GM19395 (cell line): ENCODE results near the gene PAPOLA.
A peak's percentile ranks its signal among the peaks of the same experiment; 100 is the strongest.

Source experiments
- ATAC-seq: cut with Tn5 transposase; IDR thresholded peaks from one replicate; pipeline ENCODE4 v1.9.1; 2021; ENCODE audit warnings: mild to moderate bottlenecking, moderate library complexity; ENCODE audit not compliant: unreplicated experiment

PAPOLA gene

DNA sequence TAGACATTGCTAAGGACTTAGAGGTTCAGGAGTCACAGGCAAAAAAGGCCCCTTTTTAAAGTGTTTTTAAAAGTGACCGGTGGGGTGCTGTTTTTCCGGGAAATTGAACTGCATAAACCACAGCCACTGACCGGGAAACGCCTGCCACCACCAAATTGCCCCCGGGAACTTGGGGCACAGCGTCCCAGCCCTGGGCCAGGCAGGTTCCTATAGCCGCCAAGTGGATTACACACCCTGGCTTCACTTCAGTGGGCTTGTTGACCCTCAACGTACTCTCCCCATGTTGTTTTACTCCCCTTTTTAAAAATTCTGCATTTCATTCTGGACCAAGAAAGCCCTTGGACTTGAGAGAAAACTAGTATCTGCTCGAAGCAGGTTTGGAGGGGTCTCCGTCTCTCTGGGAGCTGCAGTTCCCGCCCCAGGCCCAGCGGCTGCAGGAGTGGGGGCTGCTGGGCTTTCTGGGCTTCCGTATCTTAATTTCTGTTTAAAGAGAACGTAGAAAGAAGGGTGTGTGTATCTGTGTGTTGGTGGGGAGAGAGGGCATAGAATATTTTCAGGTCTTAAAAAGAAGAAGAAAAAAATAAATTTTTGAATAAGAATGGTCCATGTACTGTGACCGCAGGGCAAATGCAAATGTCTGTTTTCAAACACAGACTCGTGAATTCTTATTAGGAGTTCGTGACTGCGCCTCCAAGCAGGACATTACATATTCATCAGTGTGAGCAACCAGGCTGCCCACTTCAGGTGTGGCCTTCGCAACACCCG is 82.9 kb downstream of the PAPOLA start:
- ATAC-seq, result no peak

DNA sequence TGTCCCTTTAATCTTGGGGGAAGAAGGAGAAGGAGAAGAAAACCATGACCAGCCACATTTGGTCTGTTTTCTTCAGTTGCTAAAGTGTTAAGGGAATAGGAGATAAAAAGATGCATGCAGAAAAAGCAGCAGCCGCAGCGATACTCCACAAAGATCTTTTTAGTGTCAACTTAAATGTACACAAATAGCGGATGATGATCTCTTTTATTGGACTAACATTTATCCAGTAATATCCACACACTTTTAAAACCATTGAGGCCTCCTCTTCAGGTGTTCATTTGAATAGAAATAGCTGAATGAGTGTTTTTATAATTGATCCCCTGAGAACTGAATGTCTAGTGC is 83.5 kb downstream of the PAPOLA start:
- no peak for ATAC-seq

DNA sequence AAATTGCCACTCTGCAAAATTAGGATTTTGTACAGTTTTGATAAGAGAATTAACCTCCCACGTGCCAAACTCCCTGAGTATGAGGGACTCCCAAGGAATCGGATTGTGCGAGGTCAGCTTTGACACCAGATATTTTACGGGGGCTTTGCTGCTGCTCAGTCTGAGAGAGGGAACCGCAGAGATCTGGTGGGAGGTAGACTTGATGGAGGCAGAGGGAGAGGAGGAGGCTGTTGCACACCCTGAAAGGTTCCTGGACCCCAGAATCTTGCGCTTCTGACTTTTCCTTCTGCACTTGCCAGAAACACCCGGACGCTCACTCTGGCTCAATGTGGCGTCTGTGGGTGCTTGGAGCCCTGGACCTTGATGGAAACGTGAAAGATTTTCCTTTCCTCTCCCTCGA is 83.9 kb downstream of the PAPOLA start:
- no peak for ATAC-seq

DNA sequence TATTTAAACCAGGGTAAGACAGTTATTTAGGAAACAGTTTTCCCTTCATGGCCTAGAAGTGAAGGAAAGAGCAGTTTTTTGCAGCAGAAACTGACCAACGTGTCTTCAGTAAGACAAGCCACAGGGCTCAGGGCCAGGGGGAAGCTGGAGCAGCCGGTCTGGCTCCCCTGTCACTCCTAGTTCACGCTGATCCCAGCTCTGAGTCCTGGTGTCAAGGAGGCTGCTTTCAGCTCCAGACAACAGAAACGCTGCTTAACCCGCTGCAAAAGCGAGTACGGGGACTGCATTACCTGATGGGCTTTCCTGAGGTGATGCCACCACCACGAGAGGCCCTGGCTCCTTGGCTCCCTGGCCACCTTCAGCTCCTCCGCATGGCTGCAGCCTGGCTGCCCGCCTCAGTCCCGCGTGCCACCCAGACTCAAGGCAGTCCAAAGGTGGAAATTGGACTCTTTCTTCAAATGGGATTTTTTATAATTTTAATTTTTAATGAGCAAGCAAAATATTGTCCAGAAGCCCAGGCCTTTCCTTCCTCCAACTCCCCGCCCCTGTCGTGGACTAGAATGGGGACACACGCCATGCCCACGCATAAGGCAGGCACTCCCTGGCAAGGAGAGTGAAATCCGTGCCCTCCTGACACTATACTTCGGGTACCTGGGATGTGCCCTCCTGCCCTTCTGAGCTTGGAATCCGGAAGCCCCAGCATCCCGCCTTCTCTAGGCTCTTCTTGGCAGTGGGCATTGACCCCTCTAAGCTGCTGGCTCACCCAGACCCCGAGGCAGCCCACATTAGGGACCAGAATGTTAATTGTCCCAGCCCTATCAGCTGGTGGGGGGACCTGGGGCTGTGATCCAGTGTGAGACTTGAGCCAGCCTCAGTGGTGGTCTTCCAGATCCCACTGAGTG is 85.0 kb downstream of the PAPOLA start:
- no peak for ATAC-seq

DNA sequence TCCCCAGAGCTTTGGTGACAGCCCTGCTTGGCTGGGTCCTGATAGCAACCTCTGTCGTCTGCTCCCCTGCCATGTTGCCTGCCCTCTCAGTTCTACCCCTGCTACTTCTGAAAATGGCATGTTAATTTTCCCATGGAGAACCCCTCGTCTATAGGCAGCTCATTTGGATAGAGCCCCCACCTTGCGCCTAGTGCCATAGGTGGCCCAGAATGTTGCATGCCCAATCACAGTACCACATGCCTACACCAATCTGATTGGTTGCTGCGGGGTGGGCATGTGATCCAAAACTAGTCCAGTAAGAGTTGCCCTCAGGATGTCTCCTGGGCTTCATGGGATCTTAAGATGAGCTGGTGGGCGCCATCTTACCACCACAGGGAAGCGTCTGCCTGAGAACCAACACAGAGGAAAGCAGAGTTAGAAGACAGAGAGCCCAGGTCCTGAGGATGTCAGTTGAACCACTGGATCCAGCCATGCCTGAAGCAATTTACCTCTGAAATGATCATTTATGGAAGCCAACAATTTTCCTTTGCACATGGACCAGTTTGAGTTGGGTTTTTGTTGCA is 85.7 kb downstream of the PAPOLA start:
- ATAC-seq, result no peak

DNA sequence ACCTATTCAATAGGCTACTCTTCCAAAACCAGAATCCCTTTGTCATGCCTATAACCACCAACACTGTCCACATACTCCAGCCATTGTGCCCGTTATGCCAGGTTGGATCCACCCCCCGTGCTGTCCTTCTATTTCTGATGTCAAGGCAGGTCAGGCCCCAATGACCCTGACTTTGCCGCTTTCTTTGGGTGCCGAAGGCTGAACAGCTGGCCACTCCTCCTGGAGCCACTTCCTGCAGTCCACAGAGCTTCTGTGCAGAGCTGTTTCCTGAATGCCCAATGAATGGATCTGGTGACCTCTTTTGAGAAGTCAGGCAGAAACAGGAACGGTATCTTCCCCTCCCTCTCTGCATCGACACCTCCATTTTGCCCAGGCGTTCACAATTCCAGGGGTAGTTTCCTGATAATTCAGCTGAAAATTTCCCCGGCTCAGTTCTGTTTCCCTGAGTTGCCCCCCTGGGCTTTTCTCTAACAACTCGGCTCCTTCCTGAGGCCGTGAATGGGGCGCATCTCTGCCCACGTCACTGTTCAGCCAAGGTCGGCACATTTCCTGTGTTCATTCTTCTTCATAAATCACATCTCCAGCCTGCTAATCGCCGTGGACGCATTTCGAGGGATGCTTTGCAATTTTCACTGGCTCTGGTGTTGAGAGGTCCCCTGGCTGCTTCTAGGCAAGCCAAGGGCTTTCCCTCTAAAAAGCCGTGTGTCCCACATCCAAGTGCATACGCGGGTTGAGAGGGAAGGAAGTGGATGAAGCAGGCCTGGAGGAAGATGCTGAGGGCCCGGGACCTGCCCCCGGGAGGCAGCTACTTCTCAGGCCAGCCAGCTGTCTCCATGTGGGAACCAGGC is 86.5 kb downstream of the PAPOLA start:
- ATAC-seq, result no peak

DNA sequence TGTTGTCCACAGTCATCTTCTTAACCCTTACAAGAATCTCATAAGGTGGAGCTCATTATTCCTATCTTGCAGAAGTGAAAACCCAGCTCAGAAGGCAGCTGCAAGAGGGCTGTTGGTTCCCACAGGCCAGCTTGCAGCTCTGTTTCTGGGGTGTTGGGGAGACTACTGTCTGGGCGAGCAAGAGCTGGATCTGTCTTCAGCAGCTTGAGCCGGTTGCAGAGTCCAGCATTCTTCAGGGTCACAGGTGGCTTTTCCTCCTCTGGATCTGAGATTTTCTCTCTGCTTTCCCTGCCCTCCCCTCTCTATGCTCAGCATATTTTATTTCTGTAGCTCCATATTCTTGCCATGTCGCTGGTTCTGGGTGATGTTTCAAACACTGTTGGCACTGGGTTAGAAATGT is 87.4 kb downstream of the PAPOLA start:
- ATAC-seq, result no peak

DNA sequence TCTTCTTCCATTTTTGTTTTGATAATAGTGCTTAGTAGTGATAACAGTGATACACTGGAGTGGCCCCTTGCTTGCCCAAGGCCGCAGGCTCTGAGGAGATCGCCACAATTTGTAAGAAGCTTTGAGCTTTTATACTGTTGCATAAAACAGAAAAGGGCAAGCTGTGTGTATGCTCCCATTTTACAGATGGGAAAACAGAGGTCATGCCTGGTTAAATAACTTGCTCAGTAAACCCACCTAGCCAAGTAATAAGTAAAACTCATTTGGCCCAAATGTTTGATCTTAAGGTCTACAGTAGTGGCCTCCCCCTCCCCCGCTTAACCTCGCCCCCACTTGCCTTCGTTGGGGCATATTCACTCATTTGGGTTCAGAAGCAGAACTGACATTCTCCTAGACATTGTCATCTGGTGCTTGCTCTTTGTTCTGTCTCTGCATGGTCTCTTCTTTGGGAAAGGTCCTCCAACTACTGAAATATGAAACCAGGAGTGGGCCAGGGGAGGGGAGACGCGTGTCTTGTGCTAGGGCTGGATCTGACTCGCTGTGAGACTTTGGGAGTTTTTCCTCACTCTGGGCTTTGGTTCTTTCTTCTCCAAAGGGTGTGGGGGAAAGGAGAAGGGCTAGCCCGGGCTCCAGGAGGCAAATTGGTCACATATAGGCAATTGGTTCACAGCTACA is 88.1 kb downstream of the PAPOLA start:
- ATAC-seq, result no peak

DNA sequence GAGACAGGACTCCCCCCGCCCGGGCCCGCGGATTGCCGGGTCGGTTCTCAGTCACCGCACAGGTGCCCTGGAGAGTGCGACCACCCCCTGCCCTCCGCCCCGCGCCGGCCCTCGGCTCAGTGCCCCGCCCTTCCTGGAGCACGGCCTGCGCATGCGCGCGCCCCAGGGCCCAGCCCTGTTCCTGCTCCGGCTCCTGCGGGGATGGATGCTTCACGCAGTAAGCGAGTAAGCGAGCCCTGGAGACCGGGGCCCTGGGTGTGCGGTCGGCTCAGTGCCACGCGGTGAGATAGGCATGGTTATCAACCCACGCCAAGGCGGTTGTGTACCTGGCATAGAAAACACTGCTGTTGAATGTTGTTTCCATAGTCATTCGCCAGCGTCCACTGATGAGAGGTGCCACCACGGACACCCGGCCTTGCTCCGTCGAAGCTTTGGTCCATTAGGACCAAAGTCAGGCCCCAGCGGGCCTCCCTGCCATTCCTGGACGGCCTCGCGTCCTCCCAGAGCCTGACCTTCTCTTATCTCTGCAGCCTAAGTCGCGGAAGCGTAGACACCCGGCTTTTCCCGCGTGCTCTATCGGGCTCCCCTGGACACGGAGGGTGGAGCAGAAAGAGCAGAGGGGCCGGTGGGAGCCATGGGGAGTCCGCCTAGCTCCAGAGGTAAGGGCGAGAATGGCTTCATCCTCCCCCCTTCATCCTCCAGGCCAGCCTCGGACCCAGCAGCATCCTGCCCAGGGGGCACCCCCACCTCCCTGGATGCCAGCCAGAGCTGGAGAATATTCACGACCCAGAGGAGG is 90.6 kb downstream of the PAPOLA start:
- peak; percentile 82 for ATAC-seq

DNA sequence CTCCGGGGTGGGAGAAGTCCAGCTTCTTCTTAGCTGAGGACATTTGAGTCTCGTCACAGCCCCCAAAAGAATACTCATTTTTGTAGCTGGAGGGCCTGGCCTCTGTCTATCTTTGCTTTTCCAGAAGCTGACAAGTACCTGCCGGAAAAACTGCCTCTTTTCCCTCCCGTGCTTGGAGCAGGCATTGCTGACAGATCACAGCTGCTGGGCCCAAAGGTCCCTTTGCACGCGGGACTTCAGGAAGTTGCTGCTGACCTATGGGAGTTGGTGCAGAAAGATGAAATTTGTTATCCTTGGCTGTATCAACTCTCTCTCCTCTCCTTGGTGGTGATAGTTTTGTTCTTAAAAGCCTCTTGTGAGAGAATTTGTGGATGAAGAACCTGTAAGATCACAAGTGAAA is 92.8 kb downstream of the PAPOLA start:
- ATAC-seq, result no peak

DNA sequence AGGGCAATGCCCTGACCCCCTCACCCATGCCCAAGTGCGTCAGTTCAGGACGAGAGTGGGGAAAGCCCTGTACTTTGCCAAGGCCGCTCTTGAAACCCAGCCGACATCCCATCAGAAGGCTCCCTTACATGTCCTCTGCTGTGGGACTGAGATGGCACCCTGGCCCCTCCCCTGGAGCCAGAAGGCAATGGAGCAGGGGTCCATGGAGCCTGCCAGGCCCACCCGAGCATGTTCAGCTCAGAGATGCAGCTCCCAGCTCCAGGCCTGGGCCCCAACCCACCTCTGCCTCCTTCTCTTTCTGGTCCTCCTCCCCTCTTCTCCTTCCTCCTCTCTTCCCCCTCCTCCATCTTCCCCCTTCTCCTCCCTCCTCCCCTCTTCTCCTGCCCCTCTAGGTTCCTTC is 95.5 kb downstream of the PAPOLA start:
- ATAC-seq, result no peak

DNA sequence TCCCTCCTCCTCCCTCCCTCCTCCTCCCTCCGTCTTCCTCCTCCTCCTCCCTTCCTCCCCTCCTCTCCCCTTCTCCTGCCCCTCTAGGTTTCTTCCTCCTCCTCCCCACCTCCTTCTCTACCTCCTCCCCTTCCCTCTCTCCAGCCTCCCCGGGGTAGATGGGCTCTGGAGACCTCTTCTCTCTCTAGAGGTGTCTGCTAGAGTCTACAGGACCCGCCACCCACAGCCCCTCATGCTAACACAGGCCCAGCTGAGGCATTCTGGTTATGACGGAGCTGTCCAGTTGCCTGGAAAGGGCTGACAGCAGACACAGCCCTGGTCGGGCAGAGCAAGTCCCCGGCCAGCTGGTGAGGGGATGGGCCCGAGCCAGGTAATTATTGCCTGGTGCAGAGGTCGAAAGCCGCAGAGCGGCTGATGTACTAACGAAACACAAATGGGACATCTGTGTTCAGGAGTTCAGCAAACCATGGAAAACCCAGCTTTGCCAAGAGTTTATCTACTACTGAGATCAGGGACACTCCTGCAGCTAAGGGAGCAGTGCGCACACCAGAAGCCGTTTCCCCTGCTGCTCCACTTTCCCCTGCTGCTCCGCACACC is 96.2 kb downstream of the PAPOLA start:
- no peak for ATAC-seq

DNA sequence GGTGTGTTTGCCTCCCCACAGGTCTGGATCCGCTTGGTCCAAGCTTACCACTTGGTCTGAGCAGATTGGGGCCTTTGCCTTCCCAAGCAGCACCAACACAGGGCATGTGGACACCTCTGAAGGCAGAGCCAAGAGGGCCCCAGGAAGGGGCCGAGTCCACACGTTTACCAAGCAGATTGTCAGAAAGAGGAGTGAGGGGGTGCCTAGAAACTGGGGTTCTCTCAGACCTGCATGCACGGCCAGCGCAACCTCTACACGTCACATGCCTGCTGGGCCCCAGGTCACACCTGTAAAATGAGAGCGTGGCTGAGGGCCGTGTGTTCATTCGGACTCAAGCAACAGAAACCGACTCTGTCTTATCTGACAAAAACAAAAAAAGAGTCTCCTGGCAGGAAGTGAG is 96.9 kb downstream of the PAPOLA start:
- ATAC-seq, result no peak

DNA sequence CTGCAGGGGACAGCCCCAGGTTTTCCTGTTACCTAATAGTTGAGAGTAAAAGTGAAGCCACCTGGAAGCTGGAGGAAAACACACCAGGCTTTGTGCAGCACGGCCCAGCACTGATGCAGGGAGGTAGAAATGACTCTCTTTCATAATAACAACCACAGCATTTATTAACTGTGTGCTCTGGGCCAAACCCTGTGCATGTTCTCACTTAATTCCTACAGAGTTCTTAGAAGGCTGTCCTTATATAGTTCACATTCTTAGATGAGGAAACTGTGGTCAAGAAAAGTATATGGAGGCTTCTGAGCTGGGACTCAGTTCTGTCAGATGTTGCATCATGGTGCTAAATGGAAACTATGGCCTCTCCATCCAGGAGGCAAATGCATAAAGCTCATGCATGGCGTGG is 100.0 kb downstream of the PAPOLA start:
- no peak for ATAC-seq

DNA sequence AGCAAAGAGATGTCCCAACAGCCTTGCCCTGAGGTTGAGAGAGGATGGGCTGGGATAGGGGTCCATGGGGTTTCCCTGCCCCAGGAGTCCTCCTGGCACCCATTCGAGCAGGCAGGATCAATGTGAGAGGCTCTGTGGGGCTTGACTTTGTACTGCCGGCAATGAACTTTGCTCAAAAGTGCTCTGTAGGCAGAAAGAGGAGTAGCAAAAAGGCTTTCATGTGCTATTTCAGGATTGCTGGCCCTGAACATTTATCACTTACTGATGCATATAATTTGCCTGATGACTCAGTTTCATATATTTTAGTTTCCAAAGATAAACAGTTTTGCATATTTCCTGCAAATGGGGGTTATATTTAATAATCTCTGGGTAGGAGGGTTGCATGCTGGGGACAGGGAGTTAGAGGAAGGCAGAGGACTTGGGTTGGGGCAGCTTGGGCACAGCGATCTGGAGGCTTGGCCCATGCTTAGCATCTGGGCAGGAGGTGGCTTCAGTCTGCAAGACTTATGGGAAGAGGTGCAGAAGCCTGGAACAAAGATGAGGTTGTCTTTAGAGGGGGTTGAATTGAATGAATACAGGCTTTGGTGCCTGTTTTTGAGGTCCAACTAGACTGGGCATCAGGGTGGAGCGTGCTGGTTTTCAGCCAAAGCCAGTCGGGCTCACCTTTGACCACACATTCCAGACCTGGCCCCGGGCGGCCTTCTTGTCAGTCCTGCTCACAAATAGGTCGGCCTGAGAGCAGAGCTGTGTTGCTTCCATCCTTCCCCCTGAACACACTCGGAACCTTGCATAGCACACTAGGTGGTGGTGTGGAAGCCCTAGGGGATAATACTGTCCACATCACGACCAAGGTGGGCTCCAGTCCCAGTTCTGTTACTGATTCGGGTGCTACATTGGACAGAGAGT is 101.4 kb downstream of the PAPOLA start:
- ATAC-seq, result no peak

DNA sequence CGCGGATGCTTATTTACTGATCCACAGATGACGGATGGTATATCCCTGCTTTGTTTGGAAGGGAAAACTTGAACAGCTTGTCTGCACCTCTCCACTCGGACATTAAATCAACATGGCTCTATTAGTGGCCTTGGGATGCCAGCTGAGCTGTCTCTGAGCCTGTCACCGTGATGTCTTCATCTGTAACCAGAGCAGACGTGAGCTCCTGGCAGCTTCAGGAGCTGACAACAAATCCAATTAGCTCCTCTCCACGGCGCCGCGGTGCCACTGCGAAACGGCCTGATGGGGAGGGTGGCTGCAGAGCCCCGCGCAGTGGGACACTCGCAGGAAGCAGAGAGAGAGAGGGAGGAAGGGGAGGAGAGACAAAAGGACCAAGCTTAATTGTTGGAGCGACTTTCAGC is 112.3 kb downstream of the PAPOLA start:
- no peak for ATAC-seq

DNA sequence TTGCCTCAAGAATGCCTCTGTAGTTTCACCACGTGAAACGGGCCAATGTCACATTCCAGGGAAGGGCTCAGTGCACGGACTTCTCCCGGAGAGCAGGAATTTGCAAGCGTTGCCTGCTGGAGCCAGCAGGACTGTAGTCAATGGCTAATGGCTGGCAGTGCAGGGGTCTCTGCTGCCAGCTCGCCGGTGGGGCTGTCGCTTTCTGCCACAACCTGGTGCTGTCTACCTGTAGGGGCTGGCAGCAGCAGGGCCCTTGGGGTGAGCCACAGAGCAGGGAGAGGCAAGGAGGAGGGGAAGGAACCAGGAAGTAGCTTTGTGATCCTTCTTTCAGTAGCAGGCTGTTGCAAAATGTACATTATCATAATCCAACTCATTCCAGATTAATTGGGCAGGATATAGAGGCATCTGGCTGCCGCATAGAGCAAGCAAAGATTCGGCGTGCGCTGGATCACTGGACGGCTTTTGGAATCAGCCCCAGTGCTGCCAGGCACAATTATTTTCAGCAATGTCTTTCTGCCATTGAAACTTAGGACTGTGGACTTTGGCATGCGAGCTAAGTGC is 114.1 kb downstream of the PAPOLA start:
- no peak for ATAC-seq
